Keratinocyte (primary cell): ENCODE results near the gene ZNF93. TPM values are rescaled to one million over a fixed set of nuclear protein-coding genes. Genes with fewer than 3 reads are reported as not detected.

Experiments used
- DNase-seq: peaks from one replicate; pipeline ENCODE4 v3.0.0-alpha.2; 2011; ENCODE audit warnings: low read depth, missing footprints, low spot score
- FAIRE-seq: peaks from 2 replicates; lab custom pipeline; 2011; peaks lifted over from hg19 to GRCh38; lab: Jason Lieb, UNC
- H2AFZ ChIP-seq: 2 replicates; pipeline ENCODE4 v1.6.0; 2012; ENCODE audit warnings: low read length, control low read depth, inconsistent platforms; ENCODE audit not compliant: control insufficient read depth
- H3K27ac ChIP-seq: 2 replicates; pipeline ENCODE4 v1.5.1; 2011; ENCODE audit warnings: low read length; ENCODE audit not compliant: control insufficient read depth, insufficient read depth
- H3K27me3 ChIP-seq: 3 replicates; pipeline ENCODE4 v1.6.0; 2011; ENCODE audit warnings: low read length; ENCODE audit not compliant: control insufficient read depth, insufficient read depth; ENCODE audit errors: extremely low read depth
- H3K36me3 ChIP-seq, 2 experiments: 2 replicates in 1 of 2; 3 replicates in 1 of 2; pipeline ENCODE4 v1.5.1; 2011; ENCODE audit warnings: low read length in 2 of 2, mild to moderate bottlenecking in 1 of 2; ENCODE audit not compliant: control insufficient read depth in 2 of 2, insufficient read depth in 2 of 2; ENCODE audit errors: extremely low read depth in 1 of 2
- H3K4me1 ChIP-seq: 3 replicates; pipeline ENCODE4 v1.5.1; 2011; ENCODE audit warnings: low read length; ENCODE audit not compliant: control insufficient read depth, insufficient read depth; ENCODE audit errors: extremely low read depth
- H3K4me2 ChIP-seq: 3 replicates; pipeline ENCODE4 v1.6.0; 2011; ENCODE audit warnings: low read depth, low read length; ENCODE audit not compliant: control insufficient read depth, insufficient read depth; ENCODE audit errors: extremely low read depth
- H3K4me3 ChIP-seq, 3 experiments: fragments of 200-600 bp in 1 of 3; sonication (generic) in 1 of 3; 2 replicates in 2 of 3; 3 replicates in 1 of 3; pipeline ENCODE4 v1.5.1; 2011 to 2016; ENCODE audit warnings: low read length in 3 of 3, mild to moderate bottlenecking in 3 of 3, control low read depth in 2 of 3, inconsistent platforms in 1 of 3, low read depth in 1 of 3, mixed read lengths in 1 of 3, mixed run types in 1 of 3, moderate library complexity in 1 of 3; ENCODE audit not compliant: control insufficient read depth in 2 of 3, insufficient read depth in 2 of 3; ENCODE audit errors: extremely low read depth in 1 of 3
- H3K79me2 ChIP-seq: 2 replicates; pipeline ENCODE4 v1.6.0; 2012; ENCODE audit warnings: low read length; ENCODE audit not compliant: control insufficient read depth, insufficient read depth
- H3K9ac ChIP-seq: 3 replicates; pipeline ENCODE4 v1.6.0; 2011; ENCODE audit warnings: low read length; ENCODE audit not compliant: control insufficient read depth, insufficient read depth; ENCODE audit errors: extremely low read depth
- H3K9me1 ChIP-seq: 3 replicates; pipeline ENCODE4 v1.6.0; 2011; ENCODE audit warnings: low read length; ENCODE audit not compliant: control insufficient read depth, insufficient read depth; ENCODE audit errors: extremely low read depth
- H3K9me3 ChIP-seq: 2 replicates; pipeline ENCODE4 v1.5.1; 2012; ENCODE audit warnings: low read depth, low read length; ENCODE audit not compliant: control insufficient read depth
- H4K20me1 ChIP-seq: 3 replicates; pipeline ENCODE4 v1.6.0; 2011; ENCODE audit warnings: low read length; ENCODE audit not compliant: control insufficient read depth, insufficient read depth; ENCODE audit errors: extremely low read depth
- CTCF ChIP-seq, 3 experiments: IDR thresholded peaks in 1 of 3; conservative IDR thresholded peaks in 1 of 3; optimal IDR thresholded peaks in 1 of 3; 2 replicates in 2 of 3; 3 replicates in 1 of 3; pipeline versions ENCODE3 to v1.5.1; 2011; ENCODE audit warnings: low read length in 3 of 3, mild to moderate bottlenecking in 3 of 3, moderate library complexity in 2 of 3, control low read depth in 1 of 3, inconsistent platforms in 1 of 3; ENCODE audit not compliant: insufficient read depth in 2 of 3; ENCODE audit errors: extremely low read depth in 1 of 3
- EZH2 ChIP-seq: IDR thresholded peaks from one replicate; pipeline ENCODE4 v1.6.1; 2012; ENCODE audit warnings: inconsistent platforms, mild to moderate bottlenecking, low read length, moderate library complexity
- dilution Hi-C: fragments of 300-500 bp; cut with MboI; formaldehyde crosslinking; loops from one replicate; pipeline ENCODE4 v1.7.0; 2020; ENCODE audit warnings: low sequenced_read_pairs; ENCODE audit not compliant: extremely low pct_ligation_motif_present
- polyA plus RNA-seq, 5 experiments: library from polyadenylated mRNA; depleted of rRNA in 3 of 5; stranded (reverse) in 3 of 5; stranded (forward) in 1 of 5; unstranded in 1 of 5; fragments of >200 nt; gene quantifications; 1 replicate in 1 of 5; 2 replicates in 3 of 5; 3 replicates in 1 of 5; pipeline versions ENCODE4 v1.2.1 to v1.2.3, GENCODE V29; 2011 to 2012; ENCODE audit warnings: missing spikeins in 2 of 5, low read depth in 1 of 5, low replicate concordance in 1 of 5

The ZNF93 gene
- polyA plus RNA-seq, 1 donor (not counting 4 experiments of a cell fraction or from before 2014, with no cell fraction given): 4.8 TPM

GRCh38 chr19:19944583-19944880, 43.8 kb downstream of the ZNF93 start:
- no peaks in the 10 kb centered on the region for H3K27me3 ChIP-seq
- dilution Hi-C loops: no loop called here
- DNase-seq (no peak), FAIRE-seq (no peak)
- no peak overlapping the region for H3K4me2 ChIP-seq
- no peak overlapping the region for H3K27ac ChIP-seq
- no peaks in the 10 kb centered on the region for H3K79me2 ChIP-seq
- H4K20me1 ChIP-seq: no peaks in the 10 kb centered on the region
- no peaks in the 10 kb centered on the region for H3K36me3 ChIP-seq
- H3K9ac ChIP-seq: no peak overlapping the region
- no peak overlapping the region for H2AFZ ChIP-seq
- no peak overlapping the region for H3K4me3 ChIP-seq
- no peaks in the 10 kb centered on the region for H3K4me1 ChIP-seq
- TF ChIP-seq CTCF (optimal IDR thresholded peaks at IDR 0.05 in 1 of 3, IDR thresholded peaks at IDR 0.05 in 1 of 3, conservative IDR thresholded peaks at IDR 0.05 in 1 of 3; ENCODE audit: extremely low read depth in 1 of 3, insufficient read depth in 2 of 3, low read length in 3 of 3) (no peak), EZH2 (no peak)
- H3K9me3 ChIP-seq: peaks cover 5% of the 10 kb centered on the region
- no peaks in the 10 kb centered on the region for H3K9me1 ChIP-seq

GRCh38 chr19:19946226-19946625, 45.5 kb downstream of the ZNF93 start:
- no peaks in the 10 kb centered on the region for H3K27me3 ChIP-seq
- H3K4me3 ChIP-seq: no peak overlapping the region
- H2AFZ ChIP-seq: no peak overlapping the region
- H3K79me2 ChIP-seq: no peaks in the 10 kb centered on the region
- H3K36me3 ChIP-seq: no peaks in the 10 kb centered on the region
- no peaks in the 10 kb centered on the region for H3K4me1 ChIP-seq
- H3K27ac ChIP-seq: no peak overlapping the region
- TF ChIP-seq EZH2 (no peak), CTCF (optimal IDR thresholded peaks at IDR 0.05 in 1 of 3, IDR thresholded peaks at IDR 0.05 in 1 of 3, conservative IDR thresholded peaks at IDR 0.05 in 1 of 3; ENCODE audit: extremely low read depth in 1 of 3, insufficient read depth in 2 of 3, low read length in 3 of 3) (no peak)
- FAIRE-seq (no peak), DNase-seq (no peak)
- peaks cover 5% of the 10 kb centered on the region for H3K9me3 ChIP-seq
- no peaks in the 10 kb centered on the region for H4K20me1 ChIP-seq
- dilution Hi-C loops: no loop called here
- no peak overlapping the region for H3K9ac ChIP-seq
- H3K9me1 ChIP-seq: no peaks in the 10 kb centered on the region
- no peak overlapping the region for H3K4me2 ChIP-seq
